HUES6 (cell line): Measurements from ENCODE around the gene CDC37L1.
"Not testable (repeated sequence)": the region's sequence is repeated elsewhere in the genome, so short reads cannot be mapped to it uniquely, and the experiment has no call there.

Experiments used
- H3K27ac ChIP-seq: 2 replicates; pipeline ENCODE4 v1.7.0; 2013; ENCODE audit warnings: low read depth, mild to moderate bottlenecking, low read length, inconsistent platforms
- H3K27me3 ChIP-seq: 2 replicates; pipeline ENCODE4 v1.6.1; 2013; ENCODE audit warnings: low read length; ENCODE audit not compliant: control insufficient read depth, insufficient read depth
- H3K36me3 ChIP-seq: 2 replicates; pipeline ENCODE4 v1.6.1; 2013; ENCODE audit warnings: low read length; ENCODE audit not compliant: control insufficient read depth, insufficient read depth
- H3K4me1 ChIP-seq: 2 replicates; pipeline ENCODE4 v1.6.1; 2013; ENCODE audit warnings: low read length; ENCODE audit not compliant: control insufficient read depth, insufficient read depth
- H3K4me3 ChIP-seq: 2 replicates; pipeline ENCODE4 v1.5.1; 2013; ENCODE audit warnings: low read depth, low read length
- H3K9ac ChIP-seq: one replicate; pipeline ENCODE4 v1.6.1; 2013; ENCODE audit warnings: mild to moderate bottlenecking, low read length
- H3K9me3 ChIP-seq: 2 replicates; pipeline ENCODE4 v1.6.1; 2013; ENCODE audit warnings: low read depth, low read length; ENCODE audit not compliant: control insufficient read depth, insufficient read depth

CDC37L1 gene

GRCh38 chr9:4754530-4754929, 75.2 kb downstream of the CDC37L1 start:
- H3K4me1 ChIP-seq, H3K9ac ChIP-seq, H3K27ac ChIP-seq, H3K27me3 ChIP-seq, H3K36me3 ChIP-seq, H3K9me3 ChIP-seq, H3K4me3 ChIP-seq: not testable (repeated sequence)

GRCh38 chr9:4755026-4755609, 75.7 kb downstream of the CDC37L1 start:
- Histone ChIP-seq H3K4me1 (no peaks in the 10 kb centered on the region), H3K9ac (no peak overlapping the region), H3K4me3 (no peak overlapping the region), H3K27ac (no peak overlapping the region), H3K9me3 (no peaks in the 10 kb centered on the region), H3K36me3 (no peaks in the 10 kb centered on the region), H3K27me3 (no peaks in the 10 kb centered on the region)

- Histone ChIP-seq H3K27ac (no peak overlapping the region), H3K36me3 (no peaks in the 10 kb centered on the region), H3K27me3 (no peaks in the 10 kb centered on the region), H3K4me3 (no peak overlapping the region), H3K4me1 (no peaks in the 10 kb centered on the region), H3K9me3 (no peaks in the 10 kb centered on the region), H3K9ac (no peak overlapping the region)
Observed at GRCh38 chr9:4756420-4756819, 77.1 kb downstream of the CDC37L1 start.
